RWPE2 (cell line): ENCODE measurements around the gene TICRR.

Experiments
- ATAC-seq: fragments of 200-7000 bp; cut with Tn5 transposase; 3 replicates; pipeline ENCODE4 v1.9.1; 2021; ENCODE audit warnings: low read depth
- DNase-seq: peaks from one replicate; pipeline ENCODE4 v3.0.0-alpha.2; 2020; ENCODE audit warnings: low spot score
- H3K27ac ChIP-seq: fragments of 450-650 bp; 2 replicates; pipeline ENCODE4 v1.5.1; 2017; ENCODE audit warnings: mild to moderate bottlenecking; ENCODE audit not compliant: poor library complexity, severe bottlenecking
- H3K27me3 ChIP-seq: fragments of 250-450 bp; sonication (Bioruptor Pico); 2 replicates; pipeline ENCODE4 v1.5.1; 2021; ENCODE audit warnings: mild to moderate bottlenecking, moderate library complexity; ENCODE audit not compliant: insufficient read depth, poor library complexity, severe bottlenecking
- H3K36me3 ChIP-seq: fragments of 250-450 bp; sonication (Bioruptor Pico); 2 replicates; pipeline ENCODE4 v1.5.1; 2020; ENCODE audit warnings: low read depth, mild to moderate bottlenecking, moderate library complexity
- H3K4me1 ChIP-seq: fragments of 250-450 bp; sonication (Bioruptor Pico); 2 replicates; pipeline ENCODE4 v1.5.1; 2021; ENCODE audit warnings: mild to moderate bottlenecking, moderate library complexity; ENCODE audit not compliant: insufficient read depth, poor library complexity, severe bottlenecking
- H3K4me3 ChIP-seq: fragments of 250-450 bp; sonication (Bioruptor Pico); 2 replicates; pipeline ENCODE4 v1.5.1; 2021; ENCODE audit warnings: mild to moderate bottlenecking, moderate library complexity; ENCODE audit not compliant: severe bottlenecking
- H3K9me3 ChIP-seq: fragments of 250-450 bp; sonication (Bioruptor Pico); 2 replicates; pipeline ENCODE4 v1.5.1; 2021; ENCODE audit warnings: mild to moderate bottlenecking, moderate library complexity; ENCODE audit not compliant: severe bottlenecking
- TF ChIP-seq, protein P1 (sequence below): fragments of 450-650 bp; IDR thresholded peaks from one replicate; pipeline ENCODE4 v1.5.1; 2017; ENCODE audit warnings: mild to moderate bottlenecking, moderate library complexity; ENCODE audit not compliant: poor library complexity, severe bottlenecking

TICRR gene

DNA sequence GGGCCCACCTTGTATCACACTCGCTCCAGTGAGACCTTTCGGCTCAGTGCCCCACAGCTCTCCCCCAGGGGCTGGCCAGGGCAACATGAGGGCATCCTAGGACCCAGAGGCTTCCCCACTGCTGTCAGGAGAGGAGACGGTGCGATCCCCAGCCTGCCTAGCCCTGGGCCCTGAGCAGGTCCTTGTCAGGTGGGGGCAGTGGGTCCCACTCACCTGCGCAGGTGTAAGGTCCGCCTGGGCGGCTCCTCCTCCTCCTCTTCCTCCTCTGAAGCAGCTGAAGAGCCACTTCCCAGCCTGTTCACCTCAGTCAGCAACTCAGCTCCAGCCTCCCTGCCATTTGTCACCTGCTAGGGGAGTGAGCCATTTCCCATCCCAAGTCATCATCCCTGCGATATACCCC is 70.4 kb downstream of the TICRR start:
- Histone ChIP-seq H3K4me1 (no peaks in the 10 kb centered on the region), H3K27me3 (no peaks in the 10 kb centered on the region), H3K36me3 (peaks cover 21% of the 10 kb centered on the region; the same call in 1 of the 2 replicates), H3K27ac (no peak overlapping the region), H3K9me3 (no peaks in the 10 kb centered on the region), H3K4me3 (no peak overlapping the region)
- TF ChIP-seq, protein P1, sequence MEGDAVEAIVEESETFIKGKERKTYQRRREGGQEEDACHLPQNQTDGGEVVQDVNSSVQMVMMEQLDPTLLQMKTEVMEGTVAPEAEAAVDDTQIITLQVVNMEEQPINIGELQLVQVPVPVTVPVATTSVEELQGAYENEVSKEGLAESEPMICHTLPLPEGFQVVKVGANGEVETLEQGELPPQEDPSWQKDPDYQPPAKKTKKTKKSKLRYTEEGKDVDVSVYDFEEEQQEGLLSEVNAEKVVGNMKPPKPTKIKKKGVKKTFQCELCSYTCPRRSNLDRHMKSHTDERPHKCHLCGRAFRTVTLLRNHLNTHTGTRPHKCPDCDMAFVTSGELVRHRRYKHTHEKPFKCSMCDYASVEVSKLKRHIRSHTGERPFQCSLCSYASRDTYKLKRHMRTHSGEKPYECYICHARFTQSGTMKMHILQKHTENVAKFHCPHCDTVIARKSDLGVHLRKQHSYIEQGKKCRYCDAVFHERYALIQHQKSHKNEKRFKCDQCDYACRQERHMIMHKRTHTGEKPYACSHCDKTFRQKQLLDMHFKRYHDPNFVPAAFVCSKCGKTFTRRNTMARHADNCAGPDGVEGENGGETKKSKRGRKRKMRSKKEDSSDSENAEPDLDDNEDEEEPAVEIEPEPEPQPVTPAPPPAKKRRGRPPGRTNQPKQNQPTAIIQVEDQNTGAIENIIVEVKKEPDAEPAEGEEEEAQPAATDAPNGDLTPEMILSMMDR: no peak
- ATAC-seq (no peak), DNase-seq (peak; percentile 68)

- ATAC-seq (peak; percentile 9; the same call in 2 of the 3 replicates), DNase-seq (peak; percentile 64)
- H3K36me3 ChIP-seq: peaks cover 21% of the 10 kb centered on the region; the same call in 1 of the 2 replicates
Observed at GRCh38 chr15:89646416-89647141, 71.3 kb downstream of the TICRR start.

DNA sequence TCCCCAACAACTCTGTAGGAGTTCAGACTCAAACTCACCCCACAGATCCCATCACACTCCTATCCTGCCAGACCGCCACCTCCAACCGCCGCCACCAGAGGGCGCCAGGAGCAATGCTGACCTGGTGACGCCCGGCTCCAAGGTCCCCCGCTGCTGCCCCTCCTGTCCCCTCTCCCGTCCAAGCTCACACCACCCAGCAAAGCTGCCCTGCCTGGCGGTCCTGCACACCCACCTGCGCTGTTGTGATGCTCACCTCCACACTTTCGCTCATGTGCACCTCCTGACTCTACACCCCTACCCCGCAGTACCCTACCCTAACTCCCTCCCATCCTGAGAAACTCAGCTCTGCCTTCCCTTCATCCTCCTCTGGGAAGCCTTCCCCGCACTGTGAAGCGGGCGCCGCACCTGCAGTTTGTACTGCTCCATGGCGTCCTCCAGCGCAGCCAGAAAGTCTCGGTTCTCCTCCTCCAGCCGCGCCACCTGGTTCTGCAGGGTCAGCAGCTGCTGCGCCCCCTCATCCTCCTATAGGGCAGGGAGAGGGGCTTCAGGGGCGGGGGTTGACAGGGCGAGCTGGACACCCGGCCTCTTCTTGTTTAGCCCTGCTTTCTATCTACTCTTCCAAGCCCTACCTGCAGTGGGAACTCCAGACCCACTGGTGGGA is 72.1 kb downstream of the TICRR start:
- peak; percentile 83 for ATAC-seq
- H3K4me3 ChIP-seq: no peak overlapping the region

More at GRCh38 chr15:89646416-89647141, 71.3 kb downstream of the TICRR start:
- H3K4me3 ChIP-seq: no peak overlapping the region
- H3K27me3 ChIP-seq: no peaks in the 10 kb centered on the region
- no peaks in the 10 kb centered on the region for H3K4me1 ChIP-seq
- TF ChIP-seq, protein P1: no peak
- H3K9me3 ChIP-seq: no peaks in the 10 kb centered on the region
- H3K27ac ChIP-seq: no peak overlapping the region

GRCh38 chr15:89648106-89649012 is 73.1 kb downstream of the TICRR start:
- TF ChIP-seq, protein P1: no peak
- Histone ChIP-seq H3K4me1 (no peaks in the 10 kb centered on the region), H3K27ac (no peak overlapping the region), H3K27me3 (no peaks in the 10 kb centered on the region), H3K9me3 (no peaks in the 10 kb centered on the region), H3K36me3 (peaks cover 9% of the 10 kb centered on the region; the same call in 1 of the 2 replicates), H3K4me3 (no peak overlapping the region)
- ATAC-seq (no peak), DNase-seq (peak; percentile 72)

More for the DNA sequence above, 72.1 kb downstream of the TICRR start:
- TF ChIP-seq, protein P1: peak; percentile 98
- peaks cover 18% of the 10 kb centered on the region; the same call in 1 of the 2 replicates for H3K36me3 ChIP-seq
- peak; percentile 87 for DNase-seq
- H3K27me3 ChIP-seq: no peaks in the 10 kb centered on the region
- H3K27ac ChIP-seq: no peak overlapping the region
- no peaks in the 10 kb centered on the region for H3K4me1 ChIP-seq
- no peaks in the 10 kb centered on the region for H3K9me3 ChIP-seq
